Measurements from ENCODE around the gene NUMBL.
"Not testable (repeated sequence)": the region's sequence is repeated elsewhere in the genome, so short reads cannot be mapped to it uniquely, and the experiment has no call there.

The NUMBL gene

GRCh38 chr19:40690050-40690692 is at the start of gene NUMBL:
Gene NUMBL (minus strand): TSS chr19:40690651. CDS start chr19:40690483, 168 bp downstream.
- DNase-seq (ENCODE audit: low read depth) = no peak
- H3K4me3 ChIP-seq (ENCODE audit: low read length) = peak within 1 kb of the TSS; percentile 80
- TF ChIP-seq CTCF (conservative IDR thresholded peaks at IDR 0.05; ENCODE audit: low read depth, low read length) = no peak

GRCh38 chr19:40739030-40739839 is 48.8 kb upstream of the NUMBL start:
- DNase-seq (ENCODE audit: low read depth) = no peak
- no peak for TF ChIP-seq CTCF (conservative IDR thresholded peaks at IDR 0.05; ENCODE audit: low read depth, low read length)
- H3K4me3 ChIP-seq (ENCODE audit: low read length) = no peak overlapping the region

- H3K4me3 ChIP-seq (ENCODE audit: low read length) = no peak overlapping the region
- no peak for TF ChIP-seq CTCF (conservative IDR thresholded peaks at IDR 0.05; ENCODE audit: low read depth, low read length)
Measured at GRCh38 chr19:40737102-40737644, 46.7 kb upstream of the NUMBL start.

GRCh38 chr19:40736661-40737060 is 46.2 kb upstream of the NUMBL start:
- no peak for TF ChIP-seq CTCF (conservative IDR thresholded peaks at IDR 0.05; ENCODE audit: low read depth, low read length)
- DNase-seq (ENCODE audit: low read depth) = no peak
- H3K4me3 ChIP-seq (ENCODE audit: low read length) = no peak overlapping the region

More at GRCh38 chr19:40737102-40737644, 46.7 kb upstream of the NUMBL start:
- DNase-seq (ENCODE audit: low read depth) = no peak

- no peak for TF ChIP-seq CTCF (conservative IDR thresholded peaks at IDR 0.05; ENCODE audit: low read depth, low read length)
- DNase-seq (ENCODE audit: low read depth) = no peak
- no peak overlapping the region for H3K4me3 ChIP-seq (ENCODE audit: low read length)
Measured at GRCh38 chr19:40735013-40735771, 44.7 kb upstream of the NUMBL start.

- no peak for DNase-seq (ENCODE audit: low read depth)
- no peak overlapping the region for H3K4me3 ChIP-seq (ENCODE audit: low read length)
- TF ChIP-seq CTCF (conservative IDR thresholded peaks at IDR 0.05; ENCODE audit: low read depth, low read length) = no peak
Measured at GRCh38 chr19:40733149-40733548, 42.7 kb upstream of the NUMBL start.

- not testable (repeated sequence) for DNase-seq (ENCODE audit: low read depth)
Measured at GRCh38 chr19:40732304-40732703, 41.9 kb upstream of the NUMBL start.

GRCh38 chr19:40730065-40730464 is 39.6 kb upstream of the NUMBL start:
- DNase-seq (ENCODE audit: low read depth); H3K4me3 ChIP-seq (ENCODE audit: low read length): not testable (repeated sequence)

More at GRCh38 chr19:40732304-40732703, 41.9 kb upstream of the NUMBL start:
- H3K4me3 ChIP-seq (ENCODE audit: low read length) = not testable (repeated sequence)
